A549 (cell line): Measurements from ENCODE around the gene ZNF827.

Source experiments
- CEBPB ChIP-seq, 2 experiments: fragments of >200 bp in 1 of 2; sonication (Bioruptor Twin) in 1 of 2; formaldehyde crosslinking in 1 of 2; IDR thresholded peaks; 2 replicates each; pipeline ENCODE4 v1.6.1; 2012 to 2016
- CTCF ChIP-seq: fragments of >200 bp; sonication (Bioruptor Twin); formaldehyde crosslinking; IDR thresholded peaks from 3 replicates; pipeline ENCODE4 v1.5.1; 2016
- EHF ChIP-seq: fragments of 250-450 bp; sonication (Bioruptor Pico); IDR thresholded peaks from 2 replicates; pipeline ENCODE4 v1.5.0; 2020; ENCODE audit warnings: mild to moderate bottlenecking
- KDM1A ChIP-seq: fragments of 200-600 bp; sonication (generic); IDR thresholded peaks from 2 replicates; pipeline ENCODE4 v1.6.1; 2016; ENCODE audit warnings: low read depth, mild to moderate bottlenecking
- POLR2AphosphoS2 ChIP-seq: conservative IDR thresholded peaks from 2 replicates; pipeline ENCODE4 v1.6.1; 2012; ENCODE audit warnings: low read length, improper control_type of control experiment, inconsistent platforms
- RCOR1 ChIP-seq: fragments of 150-350 bp; IDR thresholded peaks from 2 replicates; pipeline ENCODE4 v1.6.1; 2014; ENCODE audit warnings: antibody characterized with exemption, low read length, low read depth
- REST ChIP-seq: fragments of 200-600 bp; sonication (generic); IDR thresholded peaks from 2 replicates; pipeline ENCODE4 v1.6.1; 2016; ENCODE audit warnings: antibody characterized with exemption, mild to moderate bottlenecking, moderate library complexity

- TF ChIP-seq CTCF, result no peak
- no peak for TF ChIP-seq REST
- no peak for TF ChIP-seq RCOR1
- no peak for TF ChIP-seq KDM1A
- TF ChIP-seq CEBPB (IDR thresholded peaks at IDR 0.05), result no peak
- TF ChIP-seq EHF (CRISPR knock-in tag), result no peak
- no peak for TF ChIP-seq POLR2AphosphoS2
These were observed 6.3 kb upstream of the ZNF827 start for GRCh38 chr4:145944886-145945285.
